Fibroblast of gingiva (primary cell): ENCODE results near the gene MOV10L1.
"Not testable (repeated sequence)": the region's sequence is repeated elsewhere in the genome, so short reads cannot be mapped to it uniquely, and the experiment has no call there.

Experiments
- DNase-seq: peaks from one replicate; pipeline ENCODE4 v3.0.0-alpha.2; 2011; ENCODE audit warnings: low read depth

Gene MOV10L1

DNA sequence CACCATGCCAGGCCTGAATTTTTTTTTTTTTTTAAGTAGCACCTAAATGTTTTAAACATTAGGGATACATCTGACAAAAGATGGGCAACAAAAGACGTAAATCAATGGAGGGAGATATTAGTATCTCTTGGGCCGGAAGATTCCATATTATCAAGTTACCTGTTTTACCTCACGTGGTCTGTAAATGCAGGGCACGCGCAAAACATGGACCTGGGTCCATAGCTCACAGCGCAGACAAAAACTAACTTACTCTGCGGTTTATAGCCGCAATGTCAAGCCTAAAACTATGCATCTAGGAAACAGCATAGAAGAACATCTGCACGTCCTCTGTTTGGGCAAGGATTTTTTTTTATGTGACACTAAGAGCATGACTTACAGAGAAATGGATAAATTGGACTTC is 49.2 kb downstream of the MOV10L1 start:
- DNase-seq = no peak

DNA sequence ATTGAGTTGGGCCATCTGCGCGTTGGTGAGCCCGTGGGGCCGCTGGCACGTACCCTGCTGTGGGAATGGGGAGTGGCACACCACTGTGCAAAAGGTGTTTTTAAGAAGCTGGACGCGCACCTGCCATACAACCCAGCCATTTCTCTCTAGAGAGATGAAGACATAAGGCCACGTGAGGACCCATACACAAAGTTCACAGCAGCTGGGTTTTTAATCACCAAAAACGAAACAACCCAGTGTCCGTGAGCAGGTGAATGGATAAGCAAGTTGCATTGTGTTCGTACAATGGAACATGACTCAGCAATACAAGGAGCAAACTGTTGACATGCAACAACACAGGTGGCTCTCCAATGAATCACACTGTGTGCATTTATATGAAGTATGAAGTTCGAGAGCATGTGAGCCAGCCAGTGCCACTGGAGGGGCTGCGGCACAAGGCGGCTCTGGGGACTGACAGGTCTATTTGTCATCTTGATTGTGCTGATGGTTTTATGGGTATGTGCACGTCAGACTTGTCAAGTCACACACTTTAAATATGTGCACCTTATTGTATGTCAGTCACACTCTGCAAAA is 50.1 kb downstream of the MOV10L1 start:
- no peak for DNase-seq

DNA sequence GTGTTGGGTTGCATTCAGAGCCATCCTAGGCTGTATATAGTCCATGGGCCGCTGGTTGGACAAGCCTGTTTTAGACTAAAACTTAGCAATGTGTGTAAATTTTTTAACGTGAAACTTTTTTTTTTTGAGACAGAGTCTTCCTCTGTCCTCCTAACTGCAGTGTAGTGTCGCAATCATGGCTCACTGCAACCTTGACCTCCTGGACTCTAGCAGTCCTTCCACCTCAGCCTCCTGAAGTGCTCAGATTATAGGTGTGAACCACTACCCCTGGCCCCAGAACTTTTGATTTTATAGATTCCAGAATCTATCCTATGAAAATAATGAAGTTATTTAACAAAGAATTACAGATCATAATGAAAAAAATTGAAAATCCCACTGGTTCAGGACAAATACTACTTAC is 50.8 kb downstream of the MOV10L1 start:
- DNase-seq = no peak

DNA sequence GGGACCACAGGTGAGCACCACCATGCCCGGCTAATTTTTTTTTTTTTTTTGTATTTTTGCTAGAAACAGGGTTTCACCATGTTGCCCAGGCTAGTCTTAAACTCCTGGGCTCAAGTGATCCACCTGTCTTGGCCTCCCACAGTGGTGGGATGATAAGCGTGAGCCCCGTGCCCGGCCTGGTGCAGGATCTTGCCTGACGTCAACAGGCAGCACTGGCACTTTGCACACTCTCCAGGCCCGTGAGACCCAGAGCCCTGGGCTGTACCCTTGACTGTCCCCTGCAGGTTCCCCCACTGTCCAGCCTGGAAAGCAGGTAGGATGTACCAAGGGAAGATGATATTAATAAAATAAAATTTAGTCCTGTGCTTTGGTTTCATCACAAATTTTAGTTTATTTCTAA is 51.7 kb downstream of the MOV10L1 start:
- DNase-seq = no peak

DNA sequence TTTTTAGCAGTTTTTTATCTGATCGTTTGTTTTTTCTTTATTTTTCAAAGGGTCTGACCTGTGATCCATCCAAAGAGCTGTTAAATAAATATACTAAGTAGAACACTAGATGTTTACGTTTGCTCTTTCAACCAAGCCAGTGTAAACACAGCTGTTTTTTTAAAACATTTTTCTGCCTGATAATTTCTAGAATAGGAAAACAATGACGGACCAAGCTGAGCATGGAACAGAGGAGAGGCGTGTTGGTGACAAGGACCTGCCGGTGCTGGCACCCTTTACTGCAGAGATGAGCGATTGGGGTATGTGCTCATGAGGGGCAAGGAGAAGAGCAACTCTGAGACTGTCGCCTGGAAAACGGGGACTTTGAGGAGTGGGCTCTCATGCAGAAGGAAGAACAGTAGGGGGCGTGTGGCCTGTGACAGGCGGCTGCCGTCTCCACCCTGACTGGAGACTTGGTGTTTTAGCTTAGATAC is 52.1 kb downstream of the MOV10L1 start:
- no peak for DNase-seq

- no peak for DNase-seq
Measured at GRCh38 chr22:50143096-50143495, 53.3 kb downstream of the MOV10L1 start.

DNA sequence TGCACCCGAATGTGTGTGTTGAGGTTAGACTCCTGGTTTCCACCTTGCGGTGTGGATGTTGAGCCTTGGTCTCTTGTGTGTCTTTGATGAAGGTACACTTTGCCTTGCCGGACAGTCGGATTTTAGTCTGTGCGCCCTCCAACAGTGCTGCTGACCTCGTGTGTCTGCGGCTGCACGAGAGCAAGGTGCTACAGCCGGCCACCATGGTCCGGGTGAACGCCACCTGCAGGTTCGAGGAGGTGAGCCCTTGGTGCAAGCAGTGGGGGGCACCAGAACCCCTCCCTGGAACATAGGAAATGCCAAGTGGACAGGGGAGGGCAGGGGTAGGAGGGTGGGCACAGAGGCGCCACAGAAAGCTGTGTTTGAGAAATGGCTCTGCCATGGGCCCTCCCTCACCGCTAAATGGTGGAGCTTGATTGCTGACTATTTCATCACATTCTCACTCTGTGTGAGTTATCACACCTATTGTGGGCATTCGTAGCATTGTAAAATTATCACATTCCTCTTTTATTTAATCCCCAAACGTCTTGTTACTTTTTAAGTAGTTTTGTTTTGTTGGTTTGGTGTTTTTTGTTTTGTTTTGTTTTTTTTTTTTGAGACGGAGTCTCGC is 54.3 kb downstream of the MOV10L1 start:
- DNase-seq = no peak

DNA sequence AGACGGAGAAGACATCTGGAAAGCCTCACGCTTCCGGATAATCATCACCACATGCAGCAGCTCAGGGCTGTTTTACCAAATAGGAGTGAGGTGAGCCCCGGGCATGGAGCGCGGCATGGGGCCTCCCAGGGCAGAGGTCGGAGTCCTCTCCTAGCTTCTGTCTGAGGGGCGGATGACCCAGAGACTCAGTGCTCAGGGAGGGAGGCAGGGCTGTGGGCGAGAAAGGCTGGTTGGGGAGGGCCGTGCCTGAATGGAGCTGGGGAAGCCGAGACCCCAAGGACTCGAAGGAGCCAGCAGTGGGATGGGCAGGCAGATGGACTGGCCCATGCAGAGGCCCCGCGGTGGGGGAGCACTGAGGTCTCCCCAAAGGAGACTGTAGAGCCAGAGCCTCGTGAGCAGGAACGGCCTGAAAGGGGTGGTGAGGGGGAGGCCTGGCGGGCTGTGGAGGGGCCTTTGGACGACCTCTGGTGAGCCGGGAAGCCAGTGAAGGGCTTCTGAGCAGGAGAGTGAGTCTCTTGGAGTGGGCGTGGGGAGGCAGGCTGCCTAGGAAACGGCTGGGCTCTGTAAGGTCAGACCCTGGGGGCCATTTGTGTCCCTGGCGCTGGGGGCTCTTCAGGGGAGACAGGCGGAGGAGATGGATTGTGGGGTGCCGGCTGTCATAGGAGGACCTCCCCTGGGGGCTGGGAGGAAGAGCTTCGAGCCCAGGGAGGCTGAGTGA is 56.1 kb downstream of the MOV10L1 start:
- DNase-seq = no peak

GRCh38 chr22:50146439-50147238 is 56.8 kb downstream of the MOV10L1 start:
- peak; percentile 68 for DNase-seq

DNA sequence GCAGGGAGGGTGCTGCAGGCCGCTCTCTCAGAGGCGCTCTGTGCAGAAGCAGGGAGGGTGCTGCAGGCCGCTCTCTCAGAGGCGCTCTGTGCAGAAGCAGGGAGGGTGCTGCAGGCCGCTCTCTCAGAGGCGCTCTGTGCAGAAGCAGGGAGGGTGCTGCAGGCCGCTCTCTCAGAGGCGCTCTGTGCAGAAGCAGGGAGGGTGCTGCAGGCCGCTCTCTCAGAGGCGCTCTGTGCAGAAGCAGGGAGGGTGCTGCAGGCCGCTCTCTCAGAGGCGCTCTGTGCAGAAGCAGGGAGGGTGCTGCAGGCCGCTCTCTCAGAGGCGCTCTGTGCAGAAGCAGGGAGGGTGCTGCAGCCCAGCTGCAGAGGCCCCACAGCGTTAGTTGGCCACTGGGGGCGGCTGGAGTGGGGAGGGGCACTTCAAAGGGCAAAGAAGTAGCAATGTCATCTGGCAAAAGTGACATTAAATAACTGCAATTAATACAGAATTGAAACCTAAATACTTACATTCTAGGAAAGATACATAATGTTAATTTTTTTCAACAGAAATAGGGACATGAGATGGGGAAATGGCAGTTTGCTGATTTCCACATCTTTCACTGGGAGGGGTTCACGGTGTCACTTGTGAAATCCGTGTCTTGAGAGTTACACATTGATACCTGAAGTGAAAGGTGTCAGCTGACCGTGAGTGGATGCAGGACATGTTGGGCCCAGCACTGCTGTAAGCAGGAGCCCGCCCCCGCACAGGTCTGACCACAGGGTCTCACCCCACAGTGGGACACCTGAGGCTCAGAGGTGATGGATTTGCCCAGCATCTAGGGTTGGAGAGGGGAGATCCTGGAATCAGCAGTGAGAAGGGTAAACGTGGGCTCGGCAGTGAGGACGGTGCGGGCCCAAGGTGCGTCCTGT is 57.7 kb downstream of the MOV10L1 start:
- not testable (repeated sequence) for DNase-seq

- DNase-seq = no peak
Measured at GRCh38 chr22:50148166-50148500, 58.3 kb downstream of the MOV10L1 start.

GRCh38 chr22:50148991-50149721 is 59.4 kb downstream of the MOV10L1 start:
- no peak for DNase-seq

GRCh38 chr22:50150161-50151129 is 60.6 kb downstream of the MOV10L1 start:
- no peak for DNase-seq

DNA sequence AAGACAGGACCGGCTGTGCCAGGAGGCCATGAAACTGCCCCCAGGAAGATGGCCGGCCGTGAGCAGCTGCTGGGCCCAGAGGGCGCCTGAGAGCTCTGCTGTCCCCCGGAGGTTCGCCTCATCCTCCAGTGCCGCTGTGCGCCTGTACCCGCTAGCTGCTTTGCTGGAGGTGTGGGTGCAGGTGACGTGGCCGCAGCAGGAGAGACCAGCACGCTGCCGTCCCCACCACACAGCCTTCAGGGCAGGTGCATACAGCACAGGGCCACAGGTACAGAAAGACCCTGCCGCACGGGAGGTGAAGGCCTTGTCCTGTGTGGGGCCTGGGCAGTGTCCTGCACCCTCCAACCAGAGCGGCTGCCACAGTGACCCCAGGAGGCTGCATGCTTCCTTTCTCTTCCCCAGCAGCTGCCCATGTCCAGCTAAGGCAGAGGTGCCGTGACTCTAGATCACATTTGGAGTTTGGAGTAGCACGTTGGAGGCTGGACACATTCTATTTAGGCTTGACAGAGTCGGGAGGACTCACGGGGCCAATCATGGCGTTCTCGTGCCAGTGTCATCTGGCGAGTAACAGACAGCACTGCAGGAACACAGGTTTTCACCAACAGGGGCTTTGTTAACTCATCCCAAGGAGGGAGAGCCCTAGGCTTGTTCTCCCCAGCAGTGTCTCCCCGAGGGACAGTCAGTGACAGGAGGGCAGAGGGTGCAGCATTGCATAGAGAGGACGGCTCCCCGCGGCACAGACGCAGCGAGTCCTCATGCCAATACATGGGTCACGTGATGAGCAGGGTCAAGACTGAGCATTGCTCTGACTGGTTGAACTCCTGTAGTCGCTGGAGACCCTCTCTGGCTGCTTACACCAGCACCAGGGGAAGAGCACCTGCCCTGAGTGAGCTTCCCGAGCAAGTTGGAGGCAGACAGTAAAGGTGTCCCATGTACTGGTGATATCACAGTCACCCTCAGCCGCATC is 62.0 kb downstream of the MOV10L1 start:
- DNase-seq = no peak

DNA sequence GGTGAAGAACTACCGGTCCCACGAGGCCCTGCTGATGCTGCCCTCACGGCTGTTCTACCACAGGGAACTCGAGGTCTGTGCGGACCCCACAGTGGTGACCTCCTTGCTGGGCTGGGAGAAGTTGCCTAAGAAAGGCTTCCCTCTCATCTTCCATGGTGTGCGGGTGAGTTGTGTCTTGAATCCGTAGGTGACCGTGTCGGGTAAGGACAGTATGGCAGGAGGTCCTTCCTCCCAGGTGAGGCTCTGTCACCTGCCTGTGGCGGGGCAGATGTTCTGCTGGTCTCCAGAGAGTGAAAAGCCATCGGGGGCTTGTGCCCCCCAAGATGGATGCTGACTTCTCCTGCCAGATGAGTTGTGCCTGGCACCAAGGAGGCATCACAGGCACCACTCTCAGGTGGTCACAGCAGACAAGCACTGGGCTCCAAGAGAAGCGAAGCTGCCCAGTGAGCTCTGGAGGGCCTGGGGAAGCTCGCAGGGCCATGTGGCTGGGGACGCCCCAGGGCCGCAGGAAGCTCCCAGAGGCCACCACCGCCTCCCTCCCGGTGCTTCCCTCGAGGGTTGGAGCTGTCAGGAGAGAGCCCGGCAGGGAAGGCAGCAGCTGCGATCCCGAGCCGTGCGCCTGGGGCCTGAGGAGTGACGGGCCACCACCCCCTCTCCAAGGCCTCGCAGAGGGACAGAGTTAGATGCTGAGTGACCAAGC is 63.4 kb downstream of the MOV10L1 start:
- DNase-seq = no peak

GRCh38 chr22:50153756-50154140 is 63.9 kb downstream of the MOV10L1 start:
- DNase-seq = no peak

DNA sequence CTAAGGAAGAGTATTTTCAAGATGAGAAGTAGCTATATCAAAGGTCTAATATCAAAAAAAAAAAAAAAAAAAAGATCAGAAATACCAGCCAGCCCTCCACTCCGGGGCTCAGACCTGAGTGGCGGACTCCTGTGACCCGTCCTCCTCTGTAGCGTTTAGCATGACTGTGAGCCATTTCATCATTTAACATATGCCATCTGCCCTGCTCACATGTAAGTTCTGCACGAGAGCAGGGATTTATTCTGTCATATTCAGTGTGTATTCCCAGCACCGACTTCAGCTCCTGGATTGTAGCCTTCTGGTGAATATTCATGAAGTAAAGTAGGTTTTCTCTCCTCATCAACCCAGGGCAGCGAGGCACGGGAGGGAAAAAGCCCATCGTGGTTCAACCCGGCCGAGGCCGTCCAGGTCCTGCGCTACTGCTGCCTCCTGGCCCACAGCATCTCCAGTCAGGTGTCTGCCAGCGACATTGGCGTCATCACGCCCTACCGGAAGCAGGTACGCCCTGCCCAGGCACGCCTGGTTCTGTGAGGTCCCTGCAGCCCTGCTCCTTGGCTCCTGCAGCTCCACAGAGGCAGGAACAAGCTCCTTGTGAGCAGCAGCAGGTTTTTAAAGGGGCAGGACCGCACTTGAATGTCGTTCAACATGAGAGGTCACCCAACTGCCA is 68.0 kb downstream of the MOV10L1 start:
- DNase-seq = no peak
